IMR-90 (cell line): ENCODE results near the gene HOXA3. TPM values are rescaled to one million over a fixed set of nuclear protein-coding genes. Genes with fewer than 3 reads are reported as not detected.
A peak's percentile ranks its signal among the peaks of the same experiment; 100 is the strongest.

Experiments
- ATAC-seq: fragments of 200-7000 bp; cut with Tn5 transposase; 2 replicates; pipeline ENCODE4 v1.9.1; 2020; ENCODE audit warnings: low read depth, mild to moderate bottlenecking, moderate library complexity
- BruUV-seq: library from RNA; stranded (reverse); fragments of 400-500 nt; replicated peaks from 2 replicates; lab custom pipeline; 2021; lab: Mats Ljungman, UMichigan
- CTCF ChIA-PET: fragments of 300-600 bp; formaldehyde crosslinking; extraction: SDS; loops from one replicate; lab custom pipeline; 2021; ENCODE audit warnings: antibody characterized with exemption; lab: Yijun Ruan, JAX
- POLR2A ChIA-PET: fragments of 300-600 bp; sonication (Branson Sonifier 250); formaldehyde crosslinking; loops from one replicate; lab custom pipeline; 2022; ENCODE audit warnings: antibody characterized with exemption; ENCODE audit not compliant: unreplicated experiment; lab: Charles Lee
- DNase-seq: peaks from one replicate; pipeline ENCODE4 v3.0.0; 2013
- H2AFZ ChIP-seq: replicated peaks from 2 replicates; pipeline ENCODE3; 2013; ENCODE audit warnings: low read length, mild to moderate bottlenecking; ENCODE audit not compliant: poor library complexity
- H2AK5ac ChIP-seq: 2 replicates; pipeline ENCODE4 v1.6.1; 2013; ENCODE audit warnings: low read depth, low read length, inconsistent platforms
- H2AK9ac ChIP-seq: replicated peaks from 2 replicates; pipeline ENCODE3; 2013; ENCODE audit warnings: mild to moderate bottlenecking, low read depth, low read length, moderate library complexity; ENCODE audit not compliant: poor library complexity
- H2BK120ac ChIP-seq: 2 replicates; pipeline ENCODE4 v1.6.1; 2013; ENCODE audit warnings: low read depth, low read length, inconsistent platforms
- H2BK15ac ChIP-seq: 3 replicates; pipeline ENCODE4 v1.6.1; 2013; ENCODE audit warnings: low read depth, low read length, inconsistent platforms
- H2BK20ac ChIP-seq: 2 replicates; pipeline ENCODE4 v1.6.1; 2013; ENCODE audit warnings: low read depth, mild to moderate bottlenecking, inconsistent platforms, low read length, moderate library complexity
- H2BK5ac ChIP-seq: 2 replicates; pipeline ENCODE4 v1.6.1; 2013; ENCODE audit warnings: mild to moderate bottlenecking, low read depth, low read length, inconsistent platforms; ENCODE audit not compliant: poor library complexity, severe bottlenecking
- H3K14ac ChIP-seq: replicated peaks from 2 replicates; pipeline ENCODE4 v1.6.1; 2013; ENCODE audit warnings: low read depth, low read length, inconsistent platforms
- H3K18ac ChIP-seq: 2 replicates; pipeline ENCODE4 v1.6.1; 2013; ENCODE audit warnings: low read depth, low read length, control low read depth
- H3K23ac ChIP-seq: 2 replicates; pipeline ENCODE4 v1.6.1; 2013; ENCODE audit warnings: low read depth, low read length, inconsistent platforms
- H3K27ac ChIP-seq: 2 replicates; pipeline ENCODE4 v1.5.1; 2013; ENCODE audit warnings: mild to moderate bottlenecking, control low read depth, low read length; ENCODE audit not compliant: insufficient read depth
- H3K27me3 ChIP-seq: 2 replicates; pipeline ENCODE4 v1.6.1; 2013; ENCODE audit warnings: low read length; ENCODE audit not compliant: control insufficient read depth, insufficient read depth
- H3K36me3 ChIP-seq: 2 replicates; pipeline ENCODE4 v1.6.1; 2013; ENCODE audit warnings: low read length, mixed read lengths; ENCODE audit not compliant: control insufficient read depth, insufficient read depth
- H3K4ac ChIP-seq: 2 replicates; pipeline ENCODE4 v1.6.1; 2013; ENCODE audit warnings: low read depth, low read length, inconsistent platforms
- H3K4me1 ChIP-seq: 2 replicates; pipeline ENCODE4 v1.6.1; 2013; ENCODE audit warnings: low read length, mixed read lengths; ENCODE audit not compliant: control insufficient read depth, insufficient read depth
- H3K4me2 ChIP-seq: 2 replicates; pipeline ENCODE4 v1.6.1; 2013; ENCODE audit warnings: low read depth, mild to moderate bottlenecking, control low read depth, low read length, moderate library complexity
- H3K4me3 ChIP-seq: 2 replicates; pipeline ENCODE4 v1.5.1; 2013; ENCODE audit warnings: low read depth, mild to moderate bottlenecking, control low read depth, low read length, moderate library complexity; ENCODE audit not compliant: insufficient read depth
- H3K56ac ChIP-seq: 2 replicates; pipeline ENCODE4 v1.6.1; 2013; ENCODE audit warnings: low read length, inconsistent platforms; ENCODE audit not compliant: insufficient read depth; ENCODE audit errors: extremely low read depth
- H3K79me1 ChIP-seq, 2 experiments: 2 replicates each; pipeline ENCODE4 v1.6.1; 2013; ENCODE audit warnings: low read length in 2 of 2, inconsistent platforms in 1 of 2, low read depth in 1 of 2
- H3K9ac ChIP-seq: 2 replicates; pipeline ENCODE4 v1.6.1; 2013; ENCODE audit warnings: low read depth, low read length, control low read depth
- H3K9me1 ChIP-seq: 2 replicates; pipeline ENCODE4 v1.6.1; 2013; ENCODE audit warnings: low read length, inconsistent platforms; ENCODE audit not compliant: insufficient read depth
- H3K9me3 ChIP-seq: 2 replicates; pipeline ENCODE4 v1.6.1; 2013; ENCODE audit warnings: low read length; ENCODE audit not compliant: control insufficient read depth, insufficient read depth
- H4K20me1 ChIP-seq: 2 replicates; pipeline ENCODE4 v1.6.1; 2013; ENCODE audit warnings: low read length, inconsistent platforms; ENCODE audit not compliant: insufficient read depth
- H4K5ac ChIP-seq: 2 replicates; pipeline ENCODE4 v1.6.1; 2013; ENCODE audit warnings: mild to moderate bottlenecking, low read depth, low read length, control low read depth
- H4K8ac ChIP-seq, 2 experiments: 2 replicates each; pipeline ENCODE4 v1.6.1; 2013; ENCODE audit warnings: low read depth in 2 of 2, low read length in 2 of 2, control low read depth in 1 of 2, inconsistent platforms in 1 of 2
- H4K91ac ChIP-seq: 2 replicates; pipeline ENCODE4 v1.6.1; 2013; ENCODE audit warnings: low read depth, low read length, inconsistent platforms; ENCODE audit not compliant: insufficient read depth
- BHLHE40 ChIP-seq: fragments of 150-350 bp; IDR thresholded peaks from 2 replicates; pipeline ENCODE4 v1.6.1; 2016; ENCODE audit warnings: mild to moderate bottlenecking, low read depth, low read length
- CEBPB ChIP-seq: IDR thresholded peaks from 2 replicates; pipeline ENCODE4 v1.6.1; 2012; ENCODE audit warnings: low read depth, low read length, improper control_type of control experiment
- CHD1 ChIP-seq: IDR thresholded peaks from 2 replicates; pipeline ENCODE4 v1.6.1; 2012; ENCODE audit warnings: low read depth, low read length, improper control_type of control experiment
- MAFK ChIP-seq: IDR thresholded peaks from 2 replicates; pipeline ENCODE4 v1.6.1; 2012; ENCODE audit warnings: low read depth, low read length, improper control_type of control experiment
- MXI1 ChIP-seq: IDR thresholded peaks from 2 replicates; pipeline ENCODE4 v1.6.1; 2012; ENCODE audit warnings: low read depth, mild to moderate bottlenecking, low read length, moderate library complexity, borderline replicate concordance
- NFE2L2 ChIP-seq: fragments of 150-350 bp; IDR thresholded peaks from 2 replicates; pipeline ENCODE4 v1.6.1; 2016; ENCODE audit warnings: low read depth, mild to moderate bottlenecking, low read length
- POLR2A ChIP-seq: IDR thresholded peaks from 2 replicates; pipeline ENCODE4 v1.6.1; 2012; ENCODE audit warnings: mild to moderate bottlenecking, low read depth, low read length
- RAD21 ChIP-seq: IDR thresholded peaks from 2 replicates; pipeline ENCODE4 v1.6.1; 2012; ENCODE audit warnings: low read length, improper control_type of control experiment
- RFX5 ChIP-seq: IDR thresholded peaks from 2 replicates; pipeline ENCODE4 v1.8.0; 2012; ENCODE audit warnings: low read depth, mild to moderate bottlenecking, low read length, moderate library complexity
- SMC3 ChIP-seq: fragments of 150-350 bp; IDR thresholded peaks from 2 replicates; pipeline ENCODE4 v1.6.1; 2016; ENCODE audit warnings: low read depth, mild to moderate bottlenecking, antibody characterized with exemption, low read length, moderate library complexity
- WGBS, 2 experiments: methylation state at CpG; one replicate each; pipeline versions ENCODE4 v1.1.5 to v1.1.7; 2013; ENCODE audit warnings: missing lambda C conversion rate in 2 of 2; ENCODE audit not compliant: insufficient read length in 1 of 2; ENCODE audit errors: extremely low coverage in 2 of 2; 5-methylcytosine and 5-hydroxymethylcytosine counted together
- dilution Hi-C: fragments of 300-500 bp; cut with HindIII; formaldehyde crosslinking; loops from one replicate; pipeline ENCODE4 v1.14.3; 2018; ENCODE audit warnings: low sequenced_read_pairs; ENCODE audit not compliant: unreplicated experiment
- in situ Hi-C: fragments of 300-500 bp; cut with MboI; formaldehyde crosslinking; loops from 3 replicates; pipeline ENCODE4 v1.14.3; 2019; ENCODE audit warnings: low sequenced_read_pairs, inconsistent platforms, mixed read lengths
- intact Hi-C: fragments of 100-400 bp; cut with micrococcal nuclease; formaldehyde crosslinking; loops from 2 replicates; pipeline ENCODE4 v1.10.0; 2022
- polyA plus RNA-seq, 3 experiments: library from polyadenylated mRNA; depleted of rRNA; stranded (reverse); fragments of >200 nt; gene quantifications; 2 replicates each; pipeline ENCODE4 v1.2.3, GENCODE V29; 2012; ENCODE audit warnings: low replicate concordance in 1 of 3
- total RNA-seq: library from RNA; depleted of rRNA; stranded (reverse); fragments of >200 nt; gene quantifications from 2 replicates; pipeline ENCODE4 v1.2.3, GENCODE V29; 2012
- TF ChIP-seq, protein P1 (sequence below): conservative IDR thresholded peaks from 2 replicates; pipeline ENCODE4 v1.5.1; 2012; ENCODE audit warnings: mild to moderate bottlenecking, low read depth, low read length, improper control_type of control experiment
- TF ChIP-seq, protein P2 (sequence below): fragments of 150-350 bp; IDR thresholded peaks from 2 replicates; pipeline ENCODE4 v1.6.1; 2016; ENCODE audit warnings: low read depth, mild to moderate bottlenecking, low read length, moderate library complexity, borderline replicate concordance
- TF ChIP-seq, protein P3 (sequence below): fragments of 150-350 bp; IDR thresholded peaks from 2 replicates; pipeline ENCODE4 v1.6.1; 2017; ENCODE audit warnings: mild to moderate bottlenecking, antibody characterized with exemption, low read length, low read depth

Gene HOXA3
- total and polyA plus RNA-seq, 2 of the 4 experiments (the other 2 are of a cell fraction) = 0.90 to 5.4 TPM

DNA sequence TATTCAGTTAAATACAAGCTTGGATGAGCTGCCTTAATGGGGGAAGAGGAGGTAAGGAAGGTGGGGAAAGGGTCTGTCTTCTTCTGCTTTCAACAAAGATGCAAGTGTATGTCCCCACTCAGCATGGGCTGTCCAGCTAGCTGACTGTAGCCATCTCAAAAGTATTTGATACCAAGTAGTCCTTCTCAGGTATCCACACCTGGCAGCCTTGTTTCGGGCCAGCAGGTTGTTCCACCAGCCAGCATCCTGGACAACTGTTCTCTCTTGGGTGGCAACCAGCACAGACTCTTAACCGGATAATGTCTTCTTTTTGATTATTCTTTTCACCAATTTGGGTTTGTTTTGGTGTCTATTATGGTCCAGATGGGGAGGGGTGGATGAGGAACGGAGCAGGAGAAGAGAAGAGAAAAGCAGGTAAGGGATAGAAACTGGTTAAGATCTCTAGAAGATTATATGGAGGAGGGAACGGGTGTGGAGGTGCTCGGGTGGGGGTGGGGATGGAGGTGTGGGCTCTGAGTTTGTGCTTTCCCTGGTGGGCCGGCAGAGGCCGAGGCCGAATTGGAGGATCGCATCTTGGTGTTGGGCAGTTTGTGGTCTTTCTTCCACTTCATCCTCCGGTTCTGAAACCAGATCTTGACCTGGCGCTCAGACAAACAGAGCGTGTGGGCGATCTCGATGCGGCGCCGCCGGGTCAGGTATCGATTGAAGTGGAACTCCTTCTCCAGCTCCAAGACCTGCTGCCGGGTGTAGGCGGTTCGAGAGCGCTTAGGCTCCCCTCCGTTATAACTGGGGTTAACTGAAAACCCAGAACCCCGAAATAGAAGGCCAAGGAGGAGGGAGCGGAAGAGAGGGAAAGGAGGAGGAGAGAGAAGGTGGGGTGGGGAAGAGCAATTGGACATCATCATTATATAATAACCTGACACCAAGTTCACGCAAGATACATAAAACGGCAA, 23.3 kb downstream of the HOXA3 start:
- POLR2A ChIA-PET = no interaction called here
- Histone ChIP-seq H3K9me3 (no peaks in the 10 kb centered on the region), H2AK9ac (no peak overlapping the region), H3K9me1 (peaks cover 15% of the 10 kb centered on the region), H4K8ac (peak overlapping the region; percentile 45; a peak in 2 of 4 replicates), H3K23ac (peak overlapping the region; percentile 94), H2AFZ (peak overlapping the region; percentile 24), H3K9ac (peak overlapping the region; percentile 37), H2BK120ac (peak overlapping the region; percentile 58), H3K36me3 (peaks cover 3% of the 10 kb centered on the region; the same call in 1 of the 2 replicates), H3K4me1 (peaks cover 29% of the 10 kb centered on the region), H3K27me3 (no peaks in the 10 kb centered on the region), H2BK15ac (peak overlapping the region; percentile 33; the same call in 2 of the 3 replicates), H4K5ac (peak overlapping the region; percentile 27), H2BK20ac (0 out of 2 replicates have a peak overlapping the region, but pooled peaks have one; percentile 21), H2BK5ac (no peak overlapping the region), H3K14ac (peak overlapping the region; percentile 52; the same call in 1 of the 2 replicates), H3K56ac (0 out of 2 replicates have a peak overlapping the region, but pooled peaks have one; percentile 22), H4K20me1 (no peaks in the 10 kb centered on the region), H3K18ac (peak overlapping the region; percentile 32), H3K27ac (peak overlapping the region; percentile 41), H3K4ac (peak overlapping the region; percentile 49), H3K4me3 (peak overlapping the region; percentile 76), H4K91ac (peak overlapping the region; percentile 48), H3K4me2 (peak overlapping the region; percentile 84), H3K79me1 (peaks cover 29 to 50% of the 10 kb centered on the region in 2 experiments), H2AK5ac (no peak overlapping the region; the same call in 1 of the 2 replicates)
- intact Hi-C loops = loop anchor here (2.0 kb wide), 1 partner anchor 32 kb away; no protein-coding TSS in a partner anchor
- TF ChIP-seq MAFK (no peak), MXI1 (no peak), POLR2A (no peak; the same call in 1 of the 2 replicates), NFE2L2 (no peak), CHD1 (no peak), RAD21 (no peak), SMC3 (no peak), CEBPB (no peak), RFX5 (no peak), BHLHE40 (no peak)
- TF ChIP-seq, protein P1, sequence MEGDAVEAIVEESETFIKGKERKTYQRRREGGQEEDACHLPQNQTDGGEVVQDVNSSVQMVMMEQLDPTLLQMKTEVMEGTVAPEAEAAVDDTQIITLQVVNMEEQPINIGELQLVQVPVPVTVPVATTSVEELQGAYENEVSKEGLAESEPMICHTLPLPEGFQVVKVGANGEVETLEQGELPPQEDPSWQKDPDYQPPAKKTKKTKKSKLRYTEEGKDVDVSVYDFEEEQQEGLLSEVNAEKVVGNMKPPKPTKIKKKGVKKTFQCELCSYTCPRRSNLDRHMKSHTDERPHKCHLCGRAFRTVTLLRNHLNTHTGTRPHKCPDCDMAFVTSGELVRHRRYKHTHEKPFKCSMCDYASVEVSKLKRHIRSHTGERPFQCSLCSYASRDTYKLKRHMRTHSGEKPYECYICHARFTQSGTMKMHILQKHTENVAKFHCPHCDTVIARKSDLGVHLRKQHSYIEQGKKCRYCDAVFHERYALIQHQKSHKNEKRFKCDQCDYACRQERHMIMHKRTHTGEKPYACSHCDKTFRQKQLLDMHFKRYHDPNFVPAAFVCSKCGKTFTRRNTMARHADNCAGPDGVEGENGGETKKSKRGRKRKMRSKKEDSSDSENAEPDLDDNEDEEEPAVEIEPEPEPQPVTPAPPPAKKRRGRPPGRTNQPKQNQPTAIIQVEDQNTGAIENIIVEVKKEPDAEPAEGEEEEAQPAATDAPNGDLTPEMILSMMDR = no peak
- TF ChIP-seq, protein P2, sequence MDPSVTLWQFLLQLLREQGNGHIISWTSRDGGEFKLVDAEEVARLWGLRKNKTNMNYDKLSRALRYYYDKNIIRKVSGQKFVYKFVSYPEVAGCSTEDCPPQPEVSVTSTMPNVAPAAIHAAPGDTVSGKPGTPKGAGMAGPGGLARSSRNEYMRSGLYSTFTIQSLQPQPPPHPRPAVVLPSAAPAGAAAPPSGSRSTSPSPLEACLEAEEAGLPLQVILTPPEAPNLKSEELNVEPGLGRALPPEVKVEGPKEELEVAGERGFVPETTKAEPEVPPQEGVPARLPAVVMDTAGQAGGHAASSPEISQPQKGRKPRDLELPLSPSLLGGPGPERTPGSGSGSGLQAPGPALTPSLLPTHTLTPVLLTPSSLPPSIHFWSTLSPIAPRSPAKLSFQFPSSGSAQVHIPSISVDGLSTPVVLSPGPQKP = no peak
- TF ChIP-seq, protein P3, sequence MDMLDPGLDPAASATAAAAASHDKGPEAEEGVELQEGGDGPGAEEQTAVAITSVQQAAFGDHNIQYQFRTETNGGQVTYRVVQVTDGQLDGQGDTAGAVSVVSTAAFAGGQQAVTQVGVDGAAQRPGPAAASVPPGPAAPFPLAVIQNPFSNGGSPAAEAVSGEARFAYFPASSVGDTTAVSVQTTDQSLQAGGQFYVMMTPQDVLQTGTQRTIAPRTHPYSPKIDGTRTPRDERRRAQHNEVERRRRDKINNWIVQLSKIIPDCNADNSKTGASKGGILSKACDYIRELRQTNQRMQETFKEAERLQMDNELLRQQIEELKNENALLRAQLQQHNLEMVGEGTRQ = no peak
- DNase-seq = no peak
- dilution Hi-C loops = no loop called here
- no TSS peak for BruUV-seq
- CTCF ChIA-PET = interaction anchor here (1.0 kb wide), 1 partner anchor 18 kb away, joined by 4 read pairs; no protein-coding TSS in a partner anchor
- in situ Hi-C loops = no loop called here
- WGBS, 2 experiments = 13% methylated on average over 5 of the region's 28 CpGs; no CpG with 5 or more reads in 1 of the 2 experiments
- ATAC-seq = no peak
